GM12891 (cell line): ENCODE measurements around the gene KRT3.

Experiments used
- PAX5 ChIP-seq: IDR thresholded peaks from 2 replicates; pipeline ENCODE4 v1.6.1; 2011; ENCODE audit warnings: low read length, moderate library complexity, mild to moderate bottlenecking; ENCODE audit not compliant: insufficient read depth, severe bottlenecking
- POLR2A ChIP-seq: IDR thresholded peaks from 2 replicates; pipeline ENCODE4 v1.6.1; 2011; ENCODE audit warnings: low read depth, low read length, control low read depth
- POLR2AphosphoS5 ChIP-seq: IDR thresholded peaks from 2 replicates; pipeline ENCODE4 v1.6.1; 2011; ENCODE audit warnings: low read depth, low read length, control low read depth
- POU2F2 ChIP-seq: IDR thresholded peaks from 2 replicates; pipeline ENCODE4 v1.6.1; 2011; ENCODE audit warnings: low read depth, mild to moderate bottlenecking, control low read depth, low read length, moderate library complexity
- TAF1 ChIP-seq: IDR thresholded peaks from 2 replicates; pipeline ENCODE4 v1.6.1; 2011; ENCODE audit warnings: low read depth, low read length, control low read depth

- TF ChIP-seq TAF1 = no peak
- TF ChIP-seq POLR2A = no peak
- no peak for TF ChIP-seq POLR2AphosphoS5
- no peak for TF ChIP-seq PAX5
- no peak for TF ChIP-seq POU2F2
Observed at GRCh38 chr12:52763036-52763659, 32.8 kb downstream of the KRT3 start.
